SU-DHL-6 (cell line): Measurements from ENCODE around the gene SERPINC1.
"Not testable (repeated sequence)": the region's sequence is repeated elsewhere in the genome, so short reads cannot be mapped to it uniquely, and the experiment has no call there.

Experiments
- H2AFZ ChIP-seq: fragments of 200-600 bp; sonication (generic); 2 replicates; pipeline ENCODE4 v1.6.1; 2014; ENCODE audit warnings: low read depth, mild to moderate bottlenecking, moderate library complexity, mixed read lengths, antibody characterized with exemption, low read length; ENCODE audit not compliant: severe bottlenecking
- H3F3A ChIP-seq: fragments of 200-600 bp; shearing (Covaris generic); 2 replicates; pipeline ENCODE4 v1.6.0; 2016; ENCODE audit warnings: antibody characterized with exemption, mild to moderate bottlenecking; ENCODE audit not compliant: insufficient read depth
- H3K27ac ChIP-seq: fragments of 200-600 bp; sonication (generic); 2 replicates; pipeline ENCODE4 v1.5.1; 2016; ENCODE audit warnings: low read depth, mild to moderate bottlenecking, low read length, moderate library complexity, mixed read lengths
- H3K27me3 ChIP-seq: fragments of 200-600 bp; sonication (generic), shearing (Covaris generic); 2 replicates; pipeline ENCODE4 v1.6.0; 2014; ENCODE audit warnings: mild to moderate bottlenecking, low read length
- H3K36me3 ChIP-seq: fragments of 200-600 bp; sonication (generic); 2 replicates; pipeline ENCODE4 v1.6.1; 2014; ENCODE audit warnings: mild to moderate bottlenecking, low read length, mixed read lengths
- H3K4me2 ChIP-seq: fragments of 300-600, 200-600 bp; shearing (Covaris generic), sonication (generic); 2 replicates; pipeline ENCODE4 v1.6.0; 2014; ENCODE audit warnings: low read length, low read depth, mild to moderate bottlenecking; ENCODE audit not compliant: poor library complexity, severe bottlenecking
- H3K4me3 ChIP-seq: fragments of 200-600 bp; sonication (generic); 2 replicates; pipeline ENCODE4 v1.5.1; 2014; ENCODE audit warnings: antibody characterized with exemption, low read length, mild to moderate bottlenecking, mixed read lengths; ENCODE audit not compliant: insufficient read depth, poor library complexity, severe bottlenecking
- H3K79me2 ChIP-seq: fragments of 200-600 bp; sonication (generic); 2 replicates; pipeline ENCODE4 v1.6.1; 2014; ENCODE audit warnings: mild to moderate bottlenecking, low read length, moderate library complexity; ENCODE audit not compliant: insufficient read depth
- H3K9ac ChIP-seq: fragments of 200-600 bp; sonication (generic); 2 replicates; pipeline ENCODE4 v1.7.0; 2014; ENCODE audit warnings: mild to moderate bottlenecking, low read length
- H3K9me2 ChIP-seq: fragments of 200-600 bp; sonication (generic); replicated peaks from 2 replicates; pipeline ENCODE4 v1.6.1; 2014; ENCODE audit warnings: low read length; ENCODE audit not compliant: insufficient read depth
- H3K9me3 ChIP-seq: fragments of 200-600 bp; sonication (generic); 2 replicates; pipeline ENCODE4 v1.6.1; 2014; ENCODE audit warnings: low read length, mixed read lengths; ENCODE audit not compliant: insufficient read depth
- H4K20me1 ChIP-seq: fragments of 200-600 bp; sonication (generic); 2 replicates; pipeline ENCODE4 v1.6.1; 2014; ENCODE audit warnings: low read depth, mild to moderate bottlenecking, antibody characterized with exemption, low read length, moderate library complexity, mixed read lengths
- EZH2phosphoT487 ChIP-seq: fragments of 200-600 bp; sonication (generic), shearing (Covaris generic); conservative IDR thresholded peaks from 2 replicates; pipeline ENCODE4 v1.6.1; 2018; ENCODE audit warnings: mild to moderate bottlenecking, antibody characterized with exemption, low read length, moderate library complexity, mixed read lengths
- TF ChIP-seq, protein P1 (sequence below): fragments of 200-600 bp; sonication (generic); IDR thresholded peaks from one replicate; pipeline ENCODE4 v1.5.1; 2017; ENCODE audit warnings: antibody characterized with exemption, mild to moderate bottlenecking, low read length, moderate library complexity; ENCODE audit not compliant: insufficient read depth, poor library complexity, severe bottlenecking

SERPINC1 gene

DNA sequence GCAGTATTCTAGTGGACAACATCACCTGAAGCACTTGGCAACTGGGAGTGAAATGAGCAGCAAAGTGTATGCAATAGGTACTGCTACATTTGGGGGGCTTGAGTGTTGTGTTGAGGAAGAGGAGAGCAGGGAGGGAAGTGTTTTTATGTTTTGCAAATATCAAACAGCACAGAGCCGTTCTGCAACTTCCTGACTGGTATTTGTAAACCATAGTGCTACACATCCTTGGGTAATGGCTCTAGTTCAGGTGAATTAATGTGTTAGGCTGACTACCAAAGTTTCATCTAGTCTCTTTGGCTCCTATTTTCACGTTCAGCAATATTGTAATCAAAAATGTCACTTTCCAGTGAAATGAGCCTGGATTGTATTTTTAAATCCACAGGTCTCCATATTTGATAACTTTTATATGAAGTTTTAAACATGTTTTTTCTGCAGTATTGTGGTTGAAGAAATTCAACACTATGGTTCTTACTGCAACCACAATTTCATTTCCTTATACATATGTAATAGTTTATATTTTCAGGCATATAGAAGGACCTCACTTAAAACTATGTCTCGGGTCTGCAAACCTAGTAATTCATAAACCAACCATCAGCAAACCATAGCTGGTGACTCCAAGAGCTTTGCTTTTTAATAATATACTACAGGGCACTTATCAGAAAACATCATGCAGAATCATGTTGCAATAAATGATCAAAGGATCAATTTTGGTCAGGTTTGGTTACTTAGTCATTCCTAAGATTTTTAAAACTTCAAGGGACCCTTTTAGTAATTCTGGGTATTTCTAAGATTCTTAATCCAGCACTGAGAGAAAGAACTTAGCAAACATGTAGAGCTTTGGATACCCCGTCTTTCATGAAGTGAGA lies 30.1 kb downstream of the SERPINC1 start:
- Histone ChIP-seq H3K9ac (no peak overlapping the region), H4K20me1 (no peaks in the 10 kb centered on the region), H3K27ac (no peak overlapping the region), H2AFZ (no peak overlapping the region), H3K9me2 (no peaks in the 10 kb centered on the region), H3K4me2 (no peak overlapping the region), H3K36me3 (no peaks in the 10 kb centered on the region; the same call in 1 of the 2 replicates), H3K27me3 (no peaks in the 10 kb centered on the region), H3F3A (no peaks in the 10 kb centered on the region), H3K9me3 (no peaks in the 10 kb centered on the region), H3K79me2 (no peaks in the 10 kb centered on the region; the same call in 1 of the 2 replicates), H3K4me3 (no peak overlapping the region)
- TF ChIP-seq EZH2phosphoT487, result no peak
- TF ChIP-seq, protein P1, sequence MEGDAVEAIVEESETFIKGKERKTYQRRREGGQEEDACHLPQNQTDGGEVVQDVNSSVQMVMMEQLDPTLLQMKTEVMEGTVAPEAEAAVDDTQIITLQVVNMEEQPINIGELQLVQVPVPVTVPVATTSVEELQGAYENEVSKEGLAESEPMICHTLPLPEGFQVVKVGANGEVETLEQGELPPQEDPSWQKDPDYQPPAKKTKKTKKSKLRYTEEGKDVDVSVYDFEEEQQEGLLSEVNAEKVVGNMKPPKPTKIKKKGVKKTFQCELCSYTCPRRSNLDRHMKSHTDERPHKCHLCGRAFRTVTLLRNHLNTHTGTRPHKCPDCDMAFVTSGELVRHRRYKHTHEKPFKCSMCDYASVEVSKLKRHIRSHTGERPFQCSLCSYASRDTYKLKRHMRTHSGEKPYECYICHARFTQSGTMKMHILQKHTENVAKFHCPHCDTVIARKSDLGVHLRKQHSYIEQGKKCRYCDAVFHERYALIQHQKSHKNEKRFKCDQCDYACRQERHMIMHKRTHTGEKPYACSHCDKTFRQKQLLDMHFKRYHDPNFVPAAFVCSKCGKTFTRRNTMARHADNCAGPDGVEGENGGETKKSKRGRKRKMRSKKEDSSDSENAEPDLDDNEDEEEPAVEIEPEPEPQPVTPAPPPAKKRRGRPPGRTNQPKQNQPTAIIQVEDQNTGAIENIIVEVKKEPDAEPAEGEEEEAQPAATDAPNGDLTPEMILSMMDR, result no peak

DNA sequence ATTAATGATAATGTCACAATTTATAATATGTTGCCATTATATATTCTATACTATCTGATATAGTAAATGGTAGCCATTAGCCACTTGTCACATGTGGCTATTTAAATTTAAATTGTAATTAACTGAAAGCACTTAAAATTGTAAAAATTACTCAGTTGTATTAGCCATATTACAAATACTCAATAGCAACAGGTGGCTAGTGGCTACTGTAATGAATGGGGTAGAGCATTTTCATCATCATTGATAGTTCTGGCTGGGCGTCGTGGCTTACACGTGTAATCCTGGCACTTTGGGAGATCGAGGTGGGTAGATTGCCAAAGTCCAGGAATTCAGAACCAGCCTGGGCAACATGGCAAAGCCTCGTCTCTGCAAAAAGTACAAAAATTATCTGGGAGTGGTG lies 32.4 kb downstream of the SERPINC1 start:
- no peak overlapping the region for H3K9ac ChIP-seq
- no peaks in the 10 kb centered on the region; the same call in 1 of the 2 replicates for H3K36me3 ChIP-seq
- no peaks in the 10 kb centered on the region for H3K9me2 ChIP-seq
- TF ChIP-seq, protein P1, result no peak
- TF ChIP-seq EZH2phosphoT487, result no peak
- no peaks in the 10 kb centered on the region for H4K20me1 ChIP-seq
- H3K4me2 ChIP-seq, result no peak overlapping the region
- H3K27me3 ChIP-seq, result no peaks in the 10 kb centered on the region
- H3K4me3 ChIP-seq, result no peak overlapping the region
- H3F3A ChIP-seq, result no peaks in the 10 kb centered on the region
- no peak overlapping the region for H3K27ac ChIP-seq
- no peak overlapping the region for H2AFZ ChIP-seq
- no peaks in the 10 kb centered on the region; the same call in 1 of the 2 replicates for H3K79me2 ChIP-seq
- H3K9me3 ChIP-seq, result no peaks in the 10 kb centered on the region

DNA sequence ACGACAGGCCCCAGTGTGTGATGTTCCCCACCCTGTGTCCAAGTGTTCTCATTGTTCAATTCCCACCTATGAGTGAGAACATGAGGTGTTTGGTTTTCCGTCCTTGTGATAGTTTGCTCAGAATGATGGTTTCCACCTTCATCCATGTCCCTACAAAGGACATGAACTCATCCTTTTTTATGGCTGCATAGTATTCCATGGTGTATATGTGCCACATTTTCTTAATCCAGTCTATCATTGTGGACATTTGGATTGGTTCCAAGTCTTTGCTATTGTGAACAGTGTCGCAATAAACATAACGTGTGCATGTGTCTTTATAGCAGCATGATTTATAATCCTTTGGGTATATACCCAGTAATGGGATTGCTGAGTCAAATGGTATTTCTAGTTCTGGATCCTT lies 36.0 kb downstream of the SERPINC1 start:
- H3K36me3 ChIP-seq, H3K9ac ChIP-seq, H3K4me3 ChIP-seq, H2AFZ ChIP-seq, H3K27ac ChIP-seq, H3K4me2 ChIP-seq, H3K9me2 ChIP-seq, H3F3A ChIP-seq, H4K20me1 ChIP-seq, H3K79me2 ChIP-seq, H3K27me3 ChIP-seq, H3K9me3 ChIP-seq: not testable (repeated sequence)

DNA sequence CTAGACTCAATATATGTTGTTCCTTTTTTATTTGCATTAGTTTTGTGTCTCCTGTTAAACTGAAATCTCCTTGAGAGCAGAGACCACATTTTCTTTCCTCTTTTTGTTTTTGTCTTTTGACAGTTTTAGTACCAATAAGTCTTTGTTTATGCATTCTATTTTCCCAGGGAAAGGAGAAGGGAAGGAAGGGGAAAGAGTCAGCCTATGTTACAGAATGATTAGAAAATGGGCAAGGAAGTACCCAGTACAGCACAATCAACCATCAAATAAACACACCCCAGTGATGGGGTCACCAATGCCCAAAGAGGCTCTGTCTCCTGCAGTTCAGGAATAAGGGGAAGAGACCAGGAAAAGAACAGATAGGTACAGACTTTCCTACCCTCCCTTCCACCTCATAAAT lies 38.9 kb downstream of the SERPINC1 start:
- H3F3A ChIP-seq, result no peaks in the 10 kb centered on the region
- no peaks in the 10 kb centered on the region for H4K20me1 ChIP-seq
- no peaks in the 10 kb centered on the region for H3K9me3 ChIP-seq
- no peaks in the 10 kb centered on the region for H3K9me2 ChIP-seq
- TF ChIP-seq, protein P1, result no peak
- TF ChIP-seq EZH2phosphoT487, result no peak
- H3K4me2 ChIP-seq, result no peak overlapping the region
- no peaks in the 10 kb centered on the region for H3K27me3 ChIP-seq
- no peak overlapping the region for H2AFZ ChIP-seq
- no peak overlapping the region for H3K27ac ChIP-seq
- H3K9ac ChIP-seq, result no peak overlapping the region
- peaks cover 2% of the 10 kb centered on the region; the same call in 1 of the 2 replicates for H3K79me2 ChIP-seq
- no peak overlapping the region for H3K4me3 ChIP-seq
- no peaks in the 10 kb centered on the region for H3K36me3 ChIP-seq
